Lower leg skin (tissue), 4 donors: ENCODE results near the gene BSX. TPM values are rescaled to one million over a fixed set of nuclear protein-coding genes. Genes with fewer than 3 reads are reported as not detected.
A peak's percentile ranks its signal among the peaks of the same experiment; 100 is the strongest.

ENCODE experiments used
- DNase-seq, 2 donors: peaks; one replicate each; pipeline ENCODE4 v3.0.0-alpha.2; 2019; ENCODE audit warnings: low spot score in 2 of 2
- H3K4me3 ChIP-seq: fragments of 200-600 bp; sonication (generic); 2 replicates; pipeline ENCODE4 v1.5.1; 2017; ENCODE audit warnings: mild to moderate bottlenecking, low read depth; ENCODE audit not compliant: poor library complexity, severe bottlenecking
- POLR2A ChIP-seq, 2 donors: fragments of 450-650 bp; IDR thresholded peaks; one replicate each; pipeline ENCODE4 v1.6.1; 2016 to 2017; ENCODE audit warnings: antibody characterized with exemption in 2 of 2, mild to moderate bottlenecking in 1 of 2, moderate library complexity in 1 of 2
- WGBS, 2 donors: methylation state at CpG; one replicate each; pipeline ENCODE4 v1.1.5; 2018; 5-methylcytosine and 5-hydroxymethylcytosine counted together
- intact Hi-C: fragments of 100-400 bp; cut with DNase I; formaldehyde crosslinking; loops from one replicate; pipeline ENCODE4 v1.15.0; 2023; ENCODE audit warnings: low total_unique reads
- total RNA-seq, 4 donors: library from RNA; depleted of rRNA; stranded (reverse); fragments of >200 nt; gene quantifications; one replicate each; pipeline ENCODE4 v1.1.0, GENCODE V29; 2016
- TF ChIP-seq, protein P1 (sequence below), 3 donors: fragments of 450-650 bp; IDR thresholded peaks; one replicate each; pipeline ENCODE4 v1.5.1; 2016; ENCODE audit warnings: antibody characterized with exemption in 3 of 3, mild to moderate bottlenecking in 3 of 3, moderate library complexity in 2 of 3

BSX gene
- total RNA-seq, 4 donors from 2014 or later = not detected

DNA sequence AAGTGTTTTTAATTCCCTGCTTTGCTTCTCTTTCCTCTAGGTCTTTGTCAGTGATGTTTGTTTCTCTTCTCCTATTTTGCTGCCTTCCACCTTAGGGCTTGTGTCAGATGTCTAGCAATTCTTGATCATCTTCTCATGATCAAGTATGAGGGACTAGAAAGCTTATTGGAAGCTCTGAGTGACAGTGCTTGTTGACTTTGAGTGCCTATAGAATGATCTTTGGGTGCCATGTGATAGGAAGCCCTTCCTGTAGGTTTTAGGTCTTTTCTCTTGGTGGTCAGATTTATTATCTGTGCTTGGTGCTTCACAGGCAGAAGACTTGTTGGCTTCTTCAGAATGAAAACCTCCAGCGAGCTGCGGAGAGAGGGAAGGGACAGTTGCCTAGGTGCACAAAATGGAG is 43.1 kb downstream of the BSX start:
- TF ChIP-seq POLR2A (IDR thresholded peaks at IDR 0.05) = no peak
- TF ChIP-seq, protein P1, sequence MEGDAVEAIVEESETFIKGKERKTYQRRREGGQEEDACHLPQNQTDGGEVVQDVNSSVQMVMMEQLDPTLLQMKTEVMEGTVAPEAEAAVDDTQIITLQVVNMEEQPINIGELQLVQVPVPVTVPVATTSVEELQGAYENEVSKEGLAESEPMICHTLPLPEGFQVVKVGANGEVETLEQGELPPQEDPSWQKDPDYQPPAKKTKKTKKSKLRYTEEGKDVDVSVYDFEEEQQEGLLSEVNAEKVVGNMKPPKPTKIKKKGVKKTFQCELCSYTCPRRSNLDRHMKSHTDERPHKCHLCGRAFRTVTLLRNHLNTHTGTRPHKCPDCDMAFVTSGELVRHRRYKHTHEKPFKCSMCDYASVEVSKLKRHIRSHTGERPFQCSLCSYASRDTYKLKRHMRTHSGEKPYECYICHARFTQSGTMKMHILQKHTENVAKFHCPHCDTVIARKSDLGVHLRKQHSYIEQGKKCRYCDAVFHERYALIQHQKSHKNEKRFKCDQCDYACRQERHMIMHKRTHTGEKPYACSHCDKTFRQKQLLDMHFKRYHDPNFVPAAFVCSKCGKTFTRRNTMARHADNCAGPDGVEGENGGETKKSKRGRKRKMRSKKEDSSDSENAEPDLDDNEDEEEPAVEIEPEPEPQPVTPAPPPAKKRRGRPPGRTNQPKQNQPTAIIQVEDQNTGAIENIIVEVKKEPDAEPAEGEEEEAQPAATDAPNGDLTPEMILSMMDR (IDR thresholded peaks at IDR 0.05) = no peak
- DNase-seq = no peak
- WGBS, 2 donors = 94 to 98% methylated on average over 2 of the region's 2 CpGs
- no peak overlapping the region for H3K4me3 ChIP-seq
- intact Hi-C loops = no loop called here

DNA sequence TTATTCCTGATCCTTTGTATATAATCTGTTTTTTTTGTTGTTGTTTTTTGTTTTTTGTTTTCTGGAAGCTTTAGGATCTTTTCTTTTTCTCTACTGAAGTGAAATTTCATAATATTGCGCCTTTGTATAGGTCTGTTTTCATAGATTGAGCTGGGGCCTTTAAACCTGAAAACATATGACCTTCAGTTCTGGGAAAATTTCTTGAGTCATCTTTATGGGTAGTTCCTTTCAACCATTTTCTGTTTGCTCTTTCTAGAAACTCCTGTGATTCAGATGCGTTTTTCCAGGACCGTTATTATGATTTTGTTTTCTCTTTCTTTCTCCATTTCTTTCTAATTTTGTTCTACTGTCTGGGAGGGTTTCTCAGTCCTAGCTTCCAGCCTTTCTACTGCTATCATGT is 43.7 kb downstream of the BSX start:
- no peak for DNase-seq
- TF ChIP-seq POLR2A (IDR thresholded peaks at IDR 0.05) = no peak
- TF ChIP-seq, protein P1 (IDR thresholded peaks at IDR 0.05) = no peak
- intact Hi-C loops = no loop called here
- 93 to 95% methylated on average over 3 of the region's 3 CpGs for WGBS, 2 donors
- no peak overlapping the region for H3K4me3 ChIP-seq

DNA sequence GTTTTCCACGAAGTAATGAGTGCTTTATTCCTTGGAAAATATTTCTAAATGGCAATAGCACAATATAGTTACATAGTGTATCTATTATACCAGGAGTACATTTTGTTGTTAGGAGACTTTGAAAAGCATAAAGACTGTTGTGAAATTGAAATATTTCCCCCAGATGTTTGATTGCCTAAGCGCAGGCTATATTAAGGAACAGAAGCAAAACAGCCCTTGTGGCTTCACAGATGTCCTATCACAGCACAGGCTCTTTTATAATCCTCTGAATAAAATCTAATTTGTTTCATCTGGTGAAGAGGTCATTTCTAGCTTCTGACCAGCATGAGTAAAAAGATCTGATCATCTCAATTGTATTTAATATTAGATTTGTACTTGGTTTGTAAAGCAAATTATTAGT is 48.2 kb downstream of the BSX start:
- peak in 1 of 2 donors; percentile 15 for DNase-seq
- no peak for TF ChIP-seq POLR2A (IDR thresholded peaks at IDR 0.05)
- TF ChIP-seq, protein P1 (IDR thresholded peaks at IDR 0.05) = no peak
- intact Hi-C loops = no loop called here
- 51 to 56% methylated on average over 2 of the region's 2 CpGs for WGBS, 2 donors
- H3K4me3 ChIP-seq = no peak overlapping the region

DNA sequence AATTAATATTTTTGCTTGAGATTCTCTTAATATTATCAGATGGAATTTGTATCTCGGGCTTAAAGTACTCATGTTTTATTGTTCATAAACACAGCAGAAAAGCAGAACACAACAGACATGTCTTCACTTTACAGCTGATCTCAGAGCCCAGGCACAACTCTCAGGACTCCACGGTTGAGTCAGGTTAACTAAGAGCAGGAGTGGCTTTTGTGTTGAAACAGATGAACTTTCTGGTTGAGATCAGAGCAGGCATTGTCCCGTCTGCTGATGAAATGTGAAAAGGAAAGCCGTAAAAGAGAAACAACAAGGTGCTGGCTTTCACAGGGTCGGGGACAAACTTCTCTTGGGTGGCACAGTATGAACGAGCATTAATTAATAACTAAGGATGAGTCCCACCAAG is 50.1 kb downstream of the BSX start:
- TF ChIP-seq, protein P1 (IDR thresholded peaks at IDR 0.05) = no peak
- no peak for TF ChIP-seq POLR2A (IDR thresholded peaks at IDR 0.05)
- intact Hi-C loops = no loop called here
- WGBS, 2 donors = 83 to 85% methylated on average over 6 of the region's 6 CpGs
- H3K4me3 ChIP-seq = no peak overlapping the region
- DNase-seq = no peak

Other genes with a start within 250 kb of the BSX start
- gene CRTAM, start 143.3 kb downstream of the BSX start, total RNA-seq = 1 to 10 TPM in 1 of 4 donors, under 1 TPM in 1, not detected in 2; 0.15 to 4.4 TPM
- 1 to 10 TPM; 2.5 to 4.2 (median 3.2) TPM for gene JHY, start 99.1 kb downstream of the BSX start, total RNA-seq
- 100 to 1,000 TPM; 202 to 485 (median 346) TPM for gene HSPA8, start 80.3 kb upstream of the BSX start, total RNA-seq
- gene CLMP, start 213.4 kb upstream of the BSX start, total RNA-seq = 10 to 100 TPM in 3 of 4 donors, 1 to 10 TPM in 1; 7.6 to 27.0 (median 17.7) TPM